A172 (cell line): ENCODE data around the gene YIPF4. TPM values are rescaled to one million over a fixed set of nuclear protein-coding genes. Genes with fewer than 3 reads are reported as not detected.
A peak's percentile ranks its signal among the peaks of the same experiment; 100 is the strongest.
"Not testable (repeated sequence)": the region's sequence is repeated elsewhere in the genome, so short reads cannot be mapped to it uniquely, and the experiment has no call there.

ENCODE experiments used
- DNase-seq: peaks from one replicate; pipeline ENCODE4 v3.0.0-alpha.2; 2015; ENCODE audit warnings: low spot score
- total RNA-seq: library from RNA; depleted of rRNA; stranded (reverse); fragments of >200 nt; shearing (Covaris generic); gene quantifications from 2 replicates; pipeline ENCODE4 v1.2.3, GENCODE V29; 2014; rRNA removed

The YIPF4 gene
- 51.1 and 51.5 TPM in 2 replicates for total RNA-seq

DNA sequence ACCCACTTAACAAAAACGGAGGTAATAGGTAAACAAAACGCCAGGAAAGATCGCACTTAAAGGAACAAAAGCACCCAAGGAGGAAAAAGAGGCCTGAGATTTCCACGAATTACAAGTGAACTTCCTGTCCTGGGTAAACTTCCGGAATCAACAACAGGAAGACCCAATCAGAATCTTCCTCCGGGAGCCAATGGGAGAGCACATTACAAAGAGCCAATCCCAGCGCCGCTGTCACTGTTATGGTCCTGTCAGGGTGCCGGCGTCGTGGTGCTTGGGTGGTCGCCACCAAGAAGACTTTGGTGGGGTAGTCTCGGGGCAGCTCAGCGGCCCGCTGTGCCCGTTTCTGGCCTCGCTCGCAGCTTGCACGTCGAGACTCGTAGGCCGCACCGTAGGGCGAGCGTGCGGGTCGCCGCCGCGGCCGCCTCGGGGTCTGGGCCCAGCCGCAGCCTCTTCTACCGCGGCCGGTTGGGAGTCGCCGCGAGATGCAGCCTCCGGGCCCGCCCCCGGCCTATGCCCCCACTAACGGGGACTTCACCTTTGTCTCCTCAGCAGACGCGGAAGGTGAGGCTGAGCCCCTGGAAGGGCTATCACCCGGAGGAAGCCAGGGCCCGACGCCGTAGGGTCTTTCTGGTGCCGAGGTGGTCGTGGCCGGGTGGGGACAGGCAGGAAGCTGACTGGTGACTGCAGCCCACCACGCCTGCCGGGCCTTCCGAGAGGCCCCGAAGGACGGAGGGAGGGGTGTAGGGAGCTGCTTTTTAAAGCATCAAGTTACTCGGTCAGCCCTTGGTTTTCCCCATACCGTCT is at the start of gene YIPF4:
Gene YIPF4, plus strand, starts transcription at position 231 of the 804 bp plus-strand sequence. Its CDS starts 252 bp downstream, at position 483.
- peak; percentile 94 for DNase-seq

DNA sequence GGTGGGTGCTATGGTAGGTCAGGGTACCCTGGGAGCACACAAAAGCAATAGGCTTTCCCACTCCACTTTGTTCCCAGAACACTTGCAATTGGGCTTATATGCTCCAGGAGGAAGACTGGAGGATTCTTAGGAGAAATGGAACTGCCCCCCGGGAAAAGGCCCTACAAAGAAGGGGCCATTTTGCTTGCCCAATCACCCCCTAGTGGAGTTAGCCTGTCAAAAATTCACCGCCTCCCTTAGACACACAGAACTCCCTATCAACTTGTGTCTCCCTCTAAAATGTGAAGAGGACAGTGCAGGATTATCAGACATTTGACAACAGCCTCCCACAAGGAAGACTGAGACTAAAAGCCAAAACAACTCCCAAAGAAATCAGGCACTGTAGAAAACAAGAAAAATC is 49.5 kb upstream of the YIPF4 start:
- DNase-seq = no peak

DNA sequence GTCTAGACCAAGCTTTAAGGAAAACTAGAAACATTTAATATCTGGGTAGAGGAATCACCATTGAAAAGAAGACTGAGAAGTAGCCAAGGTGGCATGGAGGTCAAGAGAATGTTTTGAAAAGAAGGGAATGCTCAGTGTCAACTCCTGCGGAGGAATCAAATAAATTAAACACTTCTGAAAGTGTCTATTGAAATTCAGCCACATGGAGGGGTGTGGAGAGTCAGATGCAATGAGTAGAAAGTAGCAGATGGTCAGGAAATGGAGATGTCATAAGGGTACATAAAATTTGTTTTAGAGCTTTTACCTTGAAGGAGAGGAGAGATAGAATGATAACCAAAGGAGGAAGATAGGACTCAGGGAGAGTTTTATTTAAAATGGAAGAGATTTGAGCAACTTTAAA is 48.1 kb upstream of the YIPF4 start:
- no peak for DNase-seq

DNA sequence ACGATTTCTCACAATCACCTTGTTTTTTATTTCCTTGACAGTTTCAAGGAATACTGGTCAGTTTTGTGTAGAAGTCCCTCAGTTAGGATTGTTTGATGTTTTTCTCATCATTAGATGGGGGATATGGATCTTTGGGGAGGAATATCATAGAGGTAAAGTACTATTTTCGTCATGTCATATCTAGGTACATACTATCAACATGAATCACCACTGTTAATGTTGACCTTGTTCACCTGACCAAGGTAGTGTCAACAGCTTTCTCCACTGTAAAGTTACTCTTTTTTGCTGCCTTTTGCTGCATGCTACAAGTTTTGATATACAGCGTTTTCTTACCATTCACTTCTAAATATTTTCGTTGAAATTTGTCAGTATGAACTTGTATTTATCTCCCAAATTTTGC is 45.7 kb upstream of the YIPF4 start:
- DNase-seq = no peak

DNA sequence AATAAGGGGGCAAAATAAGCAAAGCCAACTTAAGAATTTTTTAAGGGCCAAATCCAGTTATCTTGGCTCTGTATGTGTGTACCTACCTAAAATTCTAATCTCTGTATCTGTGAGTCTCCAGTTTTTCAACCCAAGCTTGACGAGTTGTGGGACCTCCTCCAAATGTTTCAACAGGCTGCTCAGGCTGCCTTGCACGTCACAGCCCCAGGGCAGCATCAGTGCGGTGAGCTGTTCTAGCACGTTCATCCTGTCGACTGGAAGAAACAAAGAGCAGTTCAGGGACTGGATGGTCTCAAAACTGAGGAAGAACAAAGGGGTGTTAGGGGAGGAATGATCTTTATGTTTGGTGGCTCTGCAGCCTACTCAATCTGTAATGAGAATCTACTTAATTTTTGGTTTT is 42.4 kb upstream of the YIPF4 start:
- DNase-seq = no peak

DNA sequence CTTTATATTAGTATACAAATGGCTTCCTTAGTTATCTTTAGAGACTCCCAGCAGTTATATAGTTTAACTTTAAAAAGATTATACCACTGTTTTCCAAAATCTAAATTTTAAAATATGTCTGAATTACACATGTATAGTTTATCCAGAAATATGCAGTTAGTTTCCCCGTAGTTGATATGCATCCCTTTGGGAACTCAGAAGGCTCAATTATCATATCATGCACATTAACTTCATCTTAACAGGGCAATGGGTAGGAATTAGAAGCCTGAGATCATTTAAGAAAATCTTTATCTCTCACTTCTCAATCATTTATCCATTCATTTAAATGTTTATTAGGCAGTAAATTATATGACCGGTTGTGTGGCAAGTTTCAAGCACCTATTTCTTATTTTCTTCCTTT is 40.2 kb upstream of the YIPF4 start:
- DNase-seq = no peak

DNA sequence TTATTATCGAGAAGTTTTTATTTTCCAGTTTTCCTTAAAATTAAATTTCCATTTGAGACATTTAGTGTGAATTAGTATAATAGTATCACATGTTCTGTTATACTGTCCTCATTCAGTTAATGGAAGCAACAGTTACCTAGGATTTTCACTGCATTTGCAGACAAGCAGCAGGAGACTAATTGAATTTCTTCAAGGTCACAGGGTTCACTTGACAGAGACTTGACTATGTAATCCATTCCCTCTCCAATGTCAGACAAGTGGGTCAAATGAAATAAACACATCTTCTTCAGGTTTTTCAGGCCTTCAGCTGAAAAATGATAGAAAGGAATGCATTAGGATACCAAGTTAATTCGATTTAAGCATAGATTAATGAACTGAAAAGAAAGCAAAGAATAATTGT is 39.7 kb upstream of the YIPF4 start:
- DNase-seq = no peak

DNA sequence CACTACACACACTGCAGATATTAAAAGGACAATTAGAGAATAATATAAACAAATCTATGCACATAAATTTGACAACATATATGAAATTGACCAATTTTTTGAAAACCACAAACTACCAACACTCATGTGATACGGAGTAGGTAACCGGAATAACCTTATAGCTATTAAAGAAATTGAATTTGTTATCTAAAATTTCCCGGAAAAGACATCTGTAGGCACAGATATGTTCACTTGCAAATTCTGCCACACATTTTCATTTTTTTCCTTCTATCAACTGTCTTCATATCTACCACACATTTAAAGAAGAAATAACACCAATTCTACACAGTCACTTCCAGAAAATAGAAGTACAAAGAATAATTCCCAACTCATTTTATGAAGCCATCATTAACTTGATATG is 35.4 kb upstream of the YIPF4 start:
- no peak for DNase-seq

DNA sequence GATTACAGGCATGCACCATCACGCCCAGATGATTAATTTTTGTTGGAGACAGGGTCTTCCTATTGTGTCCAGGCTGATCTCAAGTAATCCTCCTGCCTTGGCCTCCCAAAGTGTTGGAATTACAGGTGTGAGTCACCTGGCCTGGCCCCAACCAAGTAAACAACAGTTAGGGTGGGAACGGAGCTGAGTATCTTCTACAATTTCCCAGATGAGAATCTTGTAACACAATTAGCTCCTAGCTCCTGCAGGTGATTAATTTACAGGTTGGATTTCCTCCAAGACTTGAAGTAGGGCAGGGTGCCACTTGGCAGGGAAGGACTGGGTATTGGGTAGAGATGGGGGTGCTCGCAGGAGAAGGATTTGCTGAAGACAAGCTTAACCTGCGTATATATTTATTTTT is 30.8 kb upstream of the YIPF4 start:
- DNase-seq = no peak

DNA sequence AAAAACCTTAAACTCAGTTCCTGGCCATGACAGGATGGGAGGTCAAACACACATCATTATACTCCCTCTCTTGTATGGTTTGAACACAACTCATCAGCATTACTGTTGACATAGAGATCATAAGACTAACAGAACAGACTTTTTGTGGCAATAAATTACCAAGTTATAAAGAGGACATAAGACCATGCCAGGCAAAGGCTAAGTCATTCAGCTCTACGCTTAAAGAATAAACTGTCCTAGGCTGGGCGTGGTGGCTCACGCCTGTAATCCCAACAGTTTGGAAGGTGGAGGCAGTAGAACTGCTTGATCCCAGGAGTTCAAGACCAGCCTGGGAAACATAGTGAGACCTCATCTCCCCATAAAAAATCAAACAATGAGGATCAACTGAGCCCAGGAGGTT is 29.4 kb upstream of the YIPF4 start:
- no peak for DNase-seq

DNA sequence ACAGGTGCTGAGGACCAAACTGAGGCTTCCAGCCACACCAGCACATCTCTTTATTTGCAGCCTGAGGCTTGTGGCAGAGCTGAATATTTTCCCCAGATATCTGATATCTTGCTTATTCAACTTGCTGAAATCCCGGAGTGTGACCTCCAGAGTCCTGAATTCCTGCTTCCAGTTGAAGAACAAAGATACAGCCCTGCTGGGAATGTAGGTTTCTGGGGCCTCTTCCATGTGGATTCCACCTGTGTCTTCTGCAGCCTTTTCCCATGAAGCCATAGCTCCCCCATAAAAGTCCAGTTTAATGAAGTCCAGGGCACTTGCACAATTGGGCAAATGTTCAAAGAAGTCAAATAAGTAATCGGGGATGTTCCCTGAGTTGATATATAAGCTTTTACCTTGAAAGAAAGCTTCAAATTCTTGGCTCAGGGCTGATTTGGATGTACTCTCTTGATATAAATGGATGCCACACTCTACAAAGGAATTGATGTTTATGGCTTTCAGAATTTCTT is 27.9 kb upstream of the YIPF4 start:
- DNase-seq = no peak

DNA sequence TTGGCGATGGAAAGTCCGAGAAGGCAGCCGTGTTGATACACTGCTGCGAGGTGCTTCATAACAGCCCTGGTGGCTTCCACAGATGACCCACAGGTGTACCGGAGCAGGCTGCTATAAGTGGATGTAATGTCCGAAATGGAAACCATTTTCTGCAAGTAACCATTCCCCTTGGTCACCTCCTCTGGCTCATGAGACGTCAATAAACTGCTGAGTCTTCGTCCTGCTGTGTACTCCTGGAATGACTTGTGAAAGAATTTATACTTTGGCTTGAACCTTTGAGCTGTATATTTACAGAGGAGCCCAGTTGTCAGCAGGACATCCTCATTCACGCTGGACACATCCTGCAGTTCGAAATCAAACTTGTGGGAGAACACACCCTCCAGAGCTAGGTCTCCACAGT is 27.4 kb upstream of the YIPF4 start:
- no peak for DNase-seq

DNA sequence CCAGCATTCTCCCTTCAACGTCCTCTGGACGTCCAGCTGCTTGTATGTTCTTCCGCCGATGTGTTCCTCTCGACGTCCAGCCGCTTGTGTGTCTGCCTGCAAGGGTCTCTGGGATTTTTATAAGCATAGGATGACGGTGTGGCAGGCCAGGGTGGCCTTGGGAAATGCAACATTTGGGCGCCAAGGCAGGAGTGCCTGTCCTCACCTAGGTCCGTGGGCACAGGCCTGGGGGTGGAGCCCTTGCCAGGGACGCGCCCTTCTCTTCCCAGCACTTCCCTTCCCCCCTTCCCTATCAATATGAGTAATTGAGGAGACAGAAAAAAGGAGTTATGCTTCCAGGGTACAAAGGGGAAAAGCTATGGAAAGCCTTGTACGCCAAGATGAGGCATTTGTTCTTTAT is 19.5 kb upstream of the YIPF4 start:
- no peak for DNase-seq

DNA sequence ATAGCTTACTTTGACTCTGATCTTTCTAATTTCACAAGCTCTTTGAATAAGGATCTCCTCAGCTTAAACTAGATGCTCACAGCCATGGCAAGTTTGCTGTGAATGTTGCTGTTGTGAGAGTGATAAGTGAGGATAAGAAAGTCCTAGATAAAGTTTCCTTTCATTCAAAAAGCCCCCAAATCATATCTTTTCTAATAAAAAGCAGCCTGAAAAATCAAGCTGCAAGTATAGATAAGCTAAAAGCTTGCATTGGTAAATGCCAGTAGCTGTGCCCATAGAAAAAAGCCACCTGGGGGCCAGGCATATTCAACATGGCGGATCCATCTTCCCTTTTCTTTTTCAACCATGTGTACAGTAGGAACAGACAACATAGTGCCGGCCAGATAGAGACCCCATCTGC is 17.3 kb upstream of the YIPF4 start:
- no peak for DNase-seq

DNA sequence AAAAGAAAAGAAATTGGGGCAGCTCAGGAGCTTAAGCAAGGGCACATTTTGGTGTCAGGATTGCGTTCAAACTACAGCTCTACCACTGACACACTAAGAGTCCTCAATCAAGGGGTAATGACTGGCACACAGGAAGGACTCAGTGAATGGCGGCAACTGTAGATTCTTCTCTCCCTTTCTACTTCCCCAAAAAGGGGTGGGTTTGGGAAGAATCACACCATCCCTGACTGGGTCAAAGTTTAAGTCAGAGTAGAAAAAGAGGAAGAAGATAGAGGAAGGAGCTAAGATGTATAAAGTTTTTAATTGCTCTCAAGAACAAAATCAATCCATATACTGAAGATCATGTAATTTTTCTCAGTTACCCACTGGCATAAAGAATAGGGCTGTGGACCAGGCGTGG is 15.6 kb upstream of the YIPF4 start:
- DNase-seq = no peak

DNA sequence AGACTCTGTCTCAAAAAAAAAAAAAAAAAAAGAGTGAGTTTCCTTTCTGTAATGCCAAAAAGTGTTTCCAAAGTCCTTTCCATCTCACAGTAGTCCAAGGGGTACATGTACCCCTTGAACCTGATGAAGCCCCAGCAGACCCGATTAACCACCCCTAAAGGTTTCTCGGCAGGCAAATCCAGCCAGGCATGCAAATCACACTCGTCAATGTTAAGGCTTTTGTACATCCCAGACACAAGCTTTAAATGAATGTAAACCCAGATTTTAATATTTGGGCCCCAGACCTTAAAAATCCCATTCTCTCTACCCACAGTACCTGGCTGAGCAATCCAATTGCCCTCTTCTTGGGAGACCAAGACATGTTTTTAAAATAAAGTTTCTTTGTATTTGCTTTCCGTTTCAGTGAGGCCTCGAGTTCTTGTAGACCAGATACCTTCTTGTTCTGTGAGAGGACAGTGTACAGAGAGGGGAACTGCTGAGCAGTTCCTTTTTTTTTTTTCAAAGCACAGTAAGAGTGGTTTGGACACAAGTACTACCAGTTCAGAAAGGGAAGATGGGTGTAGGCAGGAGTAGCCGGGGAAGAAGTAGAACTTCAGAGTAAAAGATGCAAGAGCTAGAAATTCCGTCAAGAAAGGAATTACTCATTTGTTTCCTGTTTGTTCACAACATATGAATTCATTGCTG is 13.1 kb upstream of the YIPF4 start, which contains the start of gene NLRC4:
Gene NLRC4, minus strand, starts transcription at position 465 of the 684 bp plus-strand sequence. CDS start 8,111 bp downstream, outside the sequence.
- DNase-seq = no peak

DNA sequence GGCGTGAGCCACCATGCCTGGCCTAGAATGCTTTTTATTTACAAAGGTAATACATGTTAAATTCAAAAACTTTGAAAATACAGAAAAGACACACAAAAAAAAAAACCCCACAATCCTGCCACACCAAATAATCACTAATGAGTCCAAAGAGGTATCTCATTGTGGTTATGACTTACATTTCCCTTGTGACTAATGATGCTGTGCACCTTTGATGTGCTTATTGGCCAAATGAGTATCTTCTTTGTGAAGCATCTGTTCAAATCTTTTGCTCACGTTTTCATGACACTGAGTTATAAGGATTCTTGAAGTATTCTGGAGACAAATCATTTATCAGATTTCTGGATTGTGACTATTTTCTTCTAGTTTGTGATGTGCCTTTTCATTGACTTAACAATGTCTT is 6.6 kb upstream of the YIPF4 start:
- DNase-seq = no peak

DNA sequence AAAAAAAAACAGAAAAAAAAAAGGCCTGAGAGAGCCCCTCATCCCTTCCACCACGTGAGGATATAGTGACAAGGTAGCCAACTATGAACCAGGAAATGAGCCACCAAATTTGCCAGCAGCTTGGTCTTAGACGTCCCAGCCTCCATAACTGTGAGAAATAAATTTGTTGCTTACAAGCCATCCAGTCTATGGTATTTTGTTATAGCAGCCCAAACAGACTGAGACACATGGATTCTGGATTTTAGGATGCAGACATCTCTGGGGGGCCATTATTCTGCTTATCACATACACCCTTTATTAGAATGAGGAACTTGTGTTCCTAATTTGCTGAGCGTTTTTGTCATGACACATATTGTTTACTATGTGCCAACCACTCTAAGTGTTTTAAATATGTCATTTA is 5.4 kb upstream of the YIPF4 start:
- no peak for DNase-seq

DNA sequence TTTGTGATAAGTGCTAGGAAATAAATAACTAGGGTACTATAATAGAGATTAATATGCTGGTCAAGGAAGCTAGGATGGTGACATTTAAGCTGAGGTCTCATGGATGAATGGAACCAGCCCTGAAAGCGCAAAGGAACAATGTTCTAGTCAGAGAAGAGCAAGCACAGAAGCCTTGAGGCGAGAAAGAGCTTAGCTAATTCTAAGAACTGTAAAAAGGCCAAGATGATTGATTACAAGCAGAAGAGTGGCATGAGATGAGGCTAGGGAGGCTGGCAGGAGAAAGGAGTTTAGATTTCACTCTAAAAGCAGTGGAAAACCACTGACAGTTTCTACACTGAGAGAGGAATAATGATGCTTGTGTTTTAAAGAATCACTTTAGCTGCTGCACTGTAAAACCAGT is 3.4 kb upstream of the YIPF4 start:
- DNase-seq = no peak

DNA sequence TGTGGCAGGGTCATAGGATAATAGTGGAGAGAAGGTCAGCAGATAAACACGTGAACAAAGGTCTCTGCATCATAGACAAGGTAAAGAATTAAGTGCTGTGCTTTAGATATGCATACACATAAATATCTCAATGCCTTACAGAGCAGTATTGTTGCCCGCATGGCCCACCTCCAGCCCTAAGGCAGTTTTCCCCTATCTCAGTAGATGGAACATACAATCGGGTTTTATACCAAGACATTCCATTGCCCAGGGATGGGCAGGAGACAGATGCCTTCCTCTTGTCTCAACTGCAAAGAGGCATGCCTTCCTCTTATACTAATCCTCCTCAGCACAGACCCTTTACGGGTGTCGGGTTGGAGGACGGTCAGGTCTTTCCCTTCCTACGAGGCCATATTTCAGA is 1.9 kb upstream of the YIPF4 start:
- not testable (repeated sequence) for DNase-seq

DNA sequence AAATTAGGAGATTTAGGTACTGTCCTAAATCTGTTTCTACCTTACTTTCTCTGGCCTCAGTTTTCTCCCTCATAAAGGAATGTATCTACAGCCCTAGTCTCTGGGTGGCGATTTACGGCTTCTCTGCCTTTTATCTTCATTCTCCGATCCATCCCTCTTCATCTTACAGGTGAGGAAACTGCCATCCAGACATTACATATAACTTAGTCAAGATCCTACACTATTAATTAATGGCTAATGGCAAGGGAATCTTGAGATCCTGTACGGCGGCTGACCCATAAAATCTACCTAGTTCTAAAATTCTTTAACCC is 386 bp upstream of the YIPF4 start:
- DNase-seq = no peak

DNA sequence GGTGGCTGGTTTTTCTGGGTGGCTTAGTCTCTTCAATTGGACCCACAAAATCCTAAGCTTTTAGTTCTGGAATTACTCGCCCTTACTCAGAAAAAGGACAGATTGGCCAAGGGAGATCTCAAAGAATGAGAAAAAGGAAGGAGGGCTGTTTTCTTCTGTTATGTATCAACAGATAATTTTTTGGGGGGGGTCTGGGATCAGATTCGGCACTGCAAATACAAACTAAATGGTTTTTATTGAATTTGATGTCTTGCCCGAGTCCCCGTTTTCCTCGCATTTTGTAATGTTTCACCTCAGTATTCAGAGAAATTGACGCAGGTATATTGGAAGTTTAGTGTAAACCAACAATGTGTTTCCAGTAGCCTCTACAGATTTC is 762 bp downstream of the YIPF4 start:
- no peak for DNase-seq

DNA sequence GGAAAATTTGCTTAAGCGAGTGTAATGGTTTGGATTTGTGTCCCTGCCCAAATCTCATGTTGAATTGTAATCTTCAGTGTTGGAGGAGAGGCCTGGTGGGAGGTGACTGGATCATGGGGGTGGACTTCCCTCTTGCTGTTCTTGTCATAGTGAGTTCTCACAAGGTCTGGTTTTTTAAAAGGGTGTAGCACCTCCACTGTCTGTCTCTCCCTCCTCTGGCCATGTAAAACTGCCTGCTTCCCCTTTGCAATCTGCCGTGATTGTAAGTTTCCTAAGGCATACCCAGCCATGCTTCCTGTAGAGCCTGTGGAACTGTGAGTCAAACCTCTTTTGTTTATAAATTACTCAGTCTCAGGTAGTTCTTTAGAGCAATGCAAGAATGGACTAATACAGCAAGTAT is 6.6 kb downstream of the YIPF4 start:
- DNase-seq = no peak
